Pons (tissue), 1 donor: Measurements from ENCODE around the gene SMC6.

Source experiments
- DNase-seq: peaks from one replicate; pipeline ENCODE4 v3.0.0-alpha.2; 2016; ENCODE audit warnings: low spot score

The SMC6 gene

DNA sequence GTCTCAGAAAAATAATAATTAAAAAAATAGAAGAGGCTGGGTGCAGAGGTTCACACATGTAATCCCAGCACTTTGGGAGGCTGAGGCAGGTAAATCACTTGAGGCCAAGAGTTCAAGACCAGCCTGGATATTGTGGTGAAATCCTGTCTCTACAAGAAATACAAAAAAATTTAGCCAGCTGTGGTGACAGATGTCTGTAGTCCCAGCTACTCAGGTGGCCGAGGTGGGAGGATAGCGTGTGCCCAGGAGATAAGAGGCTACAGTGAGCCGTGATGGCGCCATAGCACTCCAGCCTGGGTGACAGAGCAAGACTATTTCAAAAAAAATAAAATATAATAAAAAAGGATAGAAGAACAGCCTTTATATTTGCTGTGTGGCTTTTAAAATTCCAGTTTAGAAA lies 35.9 kb downstream of the SMC6 start:
- no peak for DNase-seq

DNA sequence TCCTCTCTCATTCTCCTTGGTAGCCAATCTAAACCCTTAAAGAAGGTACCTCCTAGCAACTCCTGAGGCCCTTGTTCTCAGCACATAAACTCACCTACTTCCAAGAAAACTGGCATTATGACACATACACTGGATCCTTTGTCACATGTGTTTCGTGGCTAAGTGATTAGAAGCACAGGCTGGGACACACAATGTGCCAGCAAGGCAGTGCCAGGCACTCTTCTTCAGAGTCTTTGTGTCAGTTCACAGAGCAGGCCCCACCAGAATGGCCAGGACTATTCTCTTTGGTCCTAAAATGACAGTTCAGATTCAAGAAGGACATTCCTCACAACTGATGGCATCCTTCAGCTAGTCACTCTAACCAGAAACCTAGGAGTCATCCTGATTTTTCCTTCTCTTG lies 40.3 kb downstream of the SMC6 start:
- peak; percentile 87 for DNase-seq

DNA sequence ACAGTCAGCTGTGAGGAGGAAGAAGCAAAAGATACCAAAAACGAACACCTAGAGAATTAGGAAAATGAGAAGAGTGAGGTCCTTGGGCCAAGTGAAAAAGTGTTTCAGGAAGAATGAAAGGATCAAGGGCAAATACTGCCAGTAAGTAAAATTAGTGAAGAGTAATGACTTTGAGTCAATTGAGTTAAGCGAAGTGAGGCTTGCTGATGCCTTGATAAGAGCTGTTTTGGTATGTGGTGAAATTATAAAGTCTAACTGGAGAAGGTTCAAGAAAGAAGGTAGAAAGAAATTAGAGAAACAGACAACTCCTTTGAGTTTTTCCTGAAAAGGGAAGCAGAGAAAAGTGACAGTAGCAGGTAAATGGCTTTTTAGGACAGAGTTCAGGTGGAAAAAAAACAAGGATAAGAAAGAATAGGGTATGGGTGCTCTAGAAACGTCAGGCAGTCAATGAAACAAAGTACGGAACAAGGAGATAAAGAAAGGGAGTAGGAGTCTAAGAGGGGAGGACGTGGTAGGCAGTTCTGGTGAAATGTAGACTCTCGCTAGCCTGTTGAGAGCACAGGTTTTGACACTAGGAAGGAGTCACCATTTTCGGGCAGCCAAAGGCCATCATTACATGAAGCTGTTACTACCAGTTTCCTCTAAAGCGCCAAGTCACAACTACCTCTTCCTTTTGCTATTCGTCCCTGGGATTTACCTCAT lies 42.9 kb downstream of the SMC6 start:
- DNase-seq = no peak

DNA sequence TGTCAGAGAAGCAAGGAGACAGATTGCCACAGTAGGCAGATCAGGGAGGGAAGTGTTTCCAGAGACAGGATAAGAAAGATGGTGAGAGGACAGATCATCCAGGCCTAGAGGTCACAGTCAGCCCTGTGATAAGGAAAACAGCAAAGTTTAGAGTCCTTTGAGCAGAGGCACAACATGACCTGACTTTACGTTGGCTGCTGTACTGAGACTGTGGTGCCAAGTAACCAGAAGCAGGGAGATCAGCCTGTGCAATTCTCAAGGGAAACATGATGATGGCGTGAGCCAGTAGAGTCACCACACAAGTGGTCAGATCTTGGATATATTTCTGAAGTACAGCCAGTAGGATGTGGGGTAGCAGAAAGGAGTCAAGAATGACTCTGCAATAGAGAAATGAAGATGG lies 43.7 kb downstream of the SMC6 start:
- no peak for DNase-seq

DNA sequence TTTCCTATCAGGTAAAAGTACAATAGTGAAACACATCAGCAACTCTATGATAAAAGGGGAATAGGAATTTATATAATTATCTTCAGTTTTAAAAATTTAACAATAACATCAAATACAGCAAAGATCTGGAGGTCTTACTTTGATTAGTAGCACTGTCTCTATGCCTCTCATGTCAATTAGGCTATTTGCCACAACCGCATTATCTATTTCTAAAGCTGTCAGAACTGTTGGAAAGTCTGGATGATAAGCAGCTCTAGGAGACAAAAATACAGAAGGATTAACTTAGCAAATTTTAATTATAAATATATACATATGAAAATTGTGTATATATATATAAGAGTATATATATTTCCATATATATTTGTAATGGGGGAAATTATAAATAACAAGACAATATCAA lies 45.1 kb downstream of the SMC6 start:
- no peak for DNase-seq

DNA sequence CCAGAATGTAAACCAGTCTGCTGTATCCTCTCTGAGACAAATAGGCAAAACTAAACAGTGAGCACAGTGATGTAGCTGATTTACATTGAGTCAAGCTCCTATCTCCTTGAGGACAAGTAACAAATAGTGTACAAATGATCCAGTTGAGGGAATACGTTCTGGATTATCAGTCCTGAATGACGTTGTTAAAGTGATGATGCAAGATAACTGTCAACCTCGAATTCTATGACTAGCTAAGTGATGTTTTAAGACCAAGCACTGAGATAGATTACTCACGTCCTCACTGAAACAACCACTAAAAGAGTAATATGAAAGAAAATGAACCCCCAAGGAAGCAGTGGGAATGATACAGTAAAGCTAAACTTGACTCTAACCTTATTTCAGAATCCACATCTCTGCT lies 46.8 kb downstream of the SMC6 start:
- no peak for DNase-seq

DNA sequence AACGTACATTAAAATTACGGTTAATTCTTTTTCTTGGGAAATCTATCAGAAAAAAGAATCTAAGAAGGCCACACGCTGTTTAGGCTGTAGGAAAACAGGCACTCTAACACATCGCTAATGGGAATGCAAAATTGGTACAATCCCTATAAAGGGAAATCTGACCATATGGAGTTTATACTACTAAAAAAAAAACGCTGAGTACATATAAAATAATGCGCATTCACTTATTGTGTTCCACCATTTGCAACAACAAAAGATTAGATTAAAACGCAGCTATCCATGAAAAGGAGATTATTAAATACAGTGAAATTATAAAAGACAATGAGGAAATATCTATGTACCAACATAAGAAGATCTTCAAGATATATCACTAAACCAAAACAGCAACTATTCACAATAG lies 62.8 kb downstream of the SMC6 start:
- DNase-seq = no peak

DNA sequence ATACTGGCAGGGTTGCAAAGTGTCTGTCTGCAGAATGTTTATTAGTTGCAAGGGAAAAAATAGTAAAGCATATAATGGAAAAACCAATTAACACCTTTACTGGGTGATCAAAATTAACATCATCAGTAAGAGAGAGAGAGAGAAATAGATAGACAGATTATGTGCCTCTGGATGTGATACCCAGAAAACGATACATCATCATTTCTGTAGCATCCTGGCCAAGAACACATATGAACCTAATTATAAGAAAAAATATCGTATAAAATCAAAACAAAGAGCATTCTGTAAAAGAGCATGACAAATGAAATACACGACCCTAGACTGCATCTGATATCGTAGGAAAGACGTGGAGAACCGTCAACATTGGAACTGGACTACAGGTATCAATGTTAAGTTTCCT lies 64.6 kb downstream of the SMC6 start:
- no peak for DNase-seq

DNA sequence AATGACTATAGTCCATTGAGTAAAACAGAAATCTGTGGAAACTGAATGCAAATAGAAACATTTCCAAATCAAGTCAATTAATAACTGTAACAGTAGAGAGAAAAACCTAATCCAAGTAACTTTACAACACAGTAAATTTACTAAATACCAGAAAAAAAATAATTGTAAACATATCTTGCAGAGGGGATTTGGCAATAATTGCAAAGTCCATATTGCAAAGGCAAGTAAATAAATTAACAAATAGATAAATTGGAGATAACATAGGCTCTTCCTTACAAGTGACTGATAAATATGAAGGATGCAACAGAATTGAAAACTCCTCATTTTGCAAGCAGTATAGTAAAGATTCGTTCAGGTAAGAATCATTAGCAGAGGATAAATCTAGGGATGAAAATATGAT lies 65.0 kb downstream of the SMC6 start:
- DNase-seq = no peak

DNA sequence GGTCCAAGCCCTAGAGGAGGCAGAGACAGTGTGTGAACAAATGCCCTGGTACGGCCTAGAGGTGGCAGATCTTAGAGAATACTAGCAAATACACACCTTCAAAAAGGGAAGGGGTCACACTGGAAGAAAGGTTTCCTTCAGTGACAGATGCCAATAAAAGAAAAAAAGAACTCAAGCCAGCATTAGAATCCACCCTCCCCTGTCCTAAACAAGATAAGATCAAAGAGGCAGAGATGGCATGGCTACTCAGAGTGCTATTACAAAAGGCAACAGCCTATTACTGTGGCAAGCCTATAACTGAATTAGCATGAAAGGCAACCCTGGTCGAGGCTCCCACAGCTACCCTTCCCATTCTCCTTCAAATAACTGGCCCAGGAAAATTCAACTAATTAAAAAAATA lies 69.6 kb downstream of the SMC6 start:
- no peak for DNase-seq

DNA sequence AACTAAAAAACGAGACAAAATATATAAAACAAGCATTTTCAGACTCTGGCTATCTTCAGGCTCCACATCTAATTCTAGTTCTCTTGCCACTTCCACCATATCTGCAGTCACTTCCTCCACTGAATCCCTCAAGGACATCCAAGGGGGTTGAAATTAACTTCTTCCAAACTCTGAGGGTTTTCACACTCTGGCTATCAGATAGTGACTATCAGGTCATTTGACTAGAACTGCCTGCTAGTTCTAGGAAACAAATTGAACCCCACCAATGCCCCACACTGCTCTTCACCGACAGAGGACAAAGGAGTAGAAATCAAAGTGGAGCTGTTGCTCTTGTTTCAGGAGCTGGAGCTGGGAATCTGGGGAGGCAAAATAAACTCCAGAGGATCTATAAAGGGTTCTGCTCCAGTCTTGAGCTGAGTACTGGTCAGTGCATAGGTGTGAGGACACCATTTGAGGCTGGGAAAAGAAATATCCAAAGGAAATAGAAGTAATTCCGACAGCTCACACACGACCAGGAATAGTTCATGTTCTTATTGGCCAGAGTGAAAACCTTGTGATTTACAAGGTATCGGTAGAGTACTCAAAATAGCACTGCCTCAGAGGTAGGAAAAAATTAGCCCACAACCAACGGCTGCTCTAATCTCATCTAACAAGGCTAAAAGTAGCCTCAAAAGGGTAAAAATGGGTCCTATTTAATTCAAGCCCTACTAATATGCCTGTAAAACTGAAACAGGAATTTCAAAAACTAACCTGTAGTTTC lies 71.3 kb downstream of the SMC6 start:
- DNase-seq = no peak

DNA sequence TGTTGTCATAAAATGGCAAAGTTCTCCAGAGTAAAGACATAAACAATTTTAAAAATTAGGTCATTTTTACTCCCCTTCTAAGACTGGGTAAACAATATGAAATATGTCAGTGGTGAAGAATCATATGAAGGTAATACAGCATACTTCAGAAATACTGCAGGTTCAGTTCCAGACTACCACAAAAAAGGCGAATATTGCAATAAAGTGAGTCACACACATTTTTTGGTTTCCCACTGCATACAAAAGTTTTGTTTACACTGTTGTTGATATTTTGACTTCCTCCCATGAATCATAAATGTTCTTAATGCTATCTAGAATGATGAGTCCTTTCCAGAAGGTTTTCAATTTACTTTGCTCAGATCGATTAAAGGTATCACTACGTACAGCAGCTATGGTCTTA lies 73.5 kb downstream of the SMC6 start:
- no peak for DNase-seq

DNA sequence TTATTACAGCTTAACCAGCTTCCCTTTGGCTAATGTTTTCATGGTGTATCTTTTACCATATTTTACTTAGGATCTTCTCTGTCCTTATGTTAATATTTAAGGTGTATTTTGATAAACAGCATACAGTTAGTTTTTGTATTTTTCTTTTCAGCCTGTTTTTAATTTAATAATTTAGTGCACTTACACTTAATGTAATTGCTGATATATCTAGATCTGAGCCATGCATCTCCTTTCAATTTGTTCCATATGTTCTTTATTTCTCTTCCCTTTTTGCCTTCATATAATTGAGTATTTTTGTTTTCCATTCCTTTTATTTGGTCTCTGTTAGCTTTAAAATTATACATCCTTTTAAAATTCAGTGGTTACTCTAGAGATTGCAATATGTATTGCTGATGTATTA lies 78.8 kb downstream of the SMC6 start:
- DNase-seq = no peak

DNA sequence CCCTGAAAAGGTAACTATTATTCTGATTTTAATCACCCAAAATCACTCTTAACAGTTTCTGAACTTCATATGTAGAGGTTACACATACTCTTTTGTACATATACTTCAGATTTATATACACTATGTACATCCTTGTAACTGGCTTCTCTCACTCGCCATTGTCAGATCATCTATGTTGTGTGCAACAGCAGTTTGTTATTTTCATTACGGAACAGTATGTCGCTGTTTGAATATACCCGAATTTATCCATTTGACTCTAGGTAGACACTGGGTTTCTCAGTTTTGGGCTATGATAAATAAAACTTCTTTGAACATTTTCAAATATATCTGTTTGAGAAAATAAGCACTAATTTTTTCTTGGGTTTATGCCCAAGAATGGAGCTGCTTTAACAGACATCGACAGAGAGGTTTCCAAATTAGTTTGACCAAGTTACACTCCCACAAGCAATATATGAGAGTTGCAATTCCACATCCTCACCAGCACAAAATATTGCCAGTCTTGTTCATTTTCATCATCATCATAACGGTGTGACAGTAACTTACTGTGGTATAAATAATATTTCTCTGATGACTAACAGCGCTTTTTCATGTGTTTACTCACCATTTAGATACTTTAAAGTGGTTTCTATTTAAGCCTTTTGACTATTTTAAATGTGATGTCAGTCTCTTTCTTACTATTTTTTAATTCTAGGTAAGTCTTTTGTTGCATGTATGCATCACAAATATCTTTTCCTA lies 80.9 kb downstream of the SMC6 start:
- DNase-seq = no peak

DNA sequence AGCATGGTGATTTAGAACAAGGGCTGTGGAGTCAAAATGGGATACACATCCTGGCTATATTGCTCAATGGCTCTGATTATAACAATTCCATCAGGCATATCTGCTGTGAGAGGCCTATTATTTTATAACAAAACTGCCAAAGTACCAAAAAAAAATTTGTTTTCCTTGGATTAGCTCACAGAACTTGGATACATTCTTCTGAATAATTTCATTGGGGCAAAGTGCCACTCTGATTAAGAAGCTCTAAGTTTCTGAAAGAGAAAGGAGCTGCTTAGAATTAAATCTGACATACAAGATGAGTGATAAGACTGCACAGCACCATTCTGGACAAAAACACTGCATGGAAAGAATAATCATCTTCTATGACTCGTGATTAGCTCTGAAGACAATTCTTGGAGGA lies 85.7 kb downstream of the SMC6 start:
- DNase-seq = no peak

DNA sequence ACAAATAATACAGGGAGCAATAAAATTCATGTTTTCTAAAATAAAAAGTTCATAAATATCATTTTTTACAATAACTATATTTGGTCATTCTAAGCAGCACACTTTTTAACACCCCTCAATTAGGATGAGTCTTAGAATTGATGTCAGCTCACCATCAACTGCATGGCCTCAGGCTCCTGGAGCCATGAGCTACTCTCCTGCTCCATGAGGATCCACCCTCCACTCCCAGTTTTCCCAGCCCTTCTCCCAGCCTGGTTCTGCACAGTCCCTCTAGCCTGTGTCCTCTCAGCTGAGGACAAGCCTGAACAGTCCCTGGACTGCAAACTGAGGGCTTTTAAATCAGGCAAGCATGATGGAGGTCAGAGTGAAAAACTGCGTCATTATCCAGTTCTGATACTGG lies 89.1 kb downstream of the SMC6 start:
- no peak for DNase-seq

DNA sequence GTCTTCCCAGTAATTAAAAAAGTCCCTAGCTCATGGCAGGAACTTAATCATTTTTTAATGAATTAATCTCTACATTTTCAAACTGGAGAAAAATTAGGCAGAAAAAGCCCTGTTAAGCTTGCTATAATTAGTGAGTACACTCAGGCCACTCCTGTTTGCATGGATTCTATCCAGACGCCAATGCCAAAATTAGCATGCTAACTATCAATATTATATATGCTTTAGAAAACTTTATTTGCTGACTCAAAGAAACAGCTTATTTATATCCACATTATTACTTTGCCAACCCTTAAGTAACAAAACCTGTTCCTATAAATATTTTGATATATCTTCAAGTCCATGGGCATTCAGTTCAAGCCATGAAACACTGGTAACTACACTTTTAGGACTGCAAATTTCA lies 90.9 kb downstream of the SMC6 start:
- DNase-seq = no peak

DNA sequence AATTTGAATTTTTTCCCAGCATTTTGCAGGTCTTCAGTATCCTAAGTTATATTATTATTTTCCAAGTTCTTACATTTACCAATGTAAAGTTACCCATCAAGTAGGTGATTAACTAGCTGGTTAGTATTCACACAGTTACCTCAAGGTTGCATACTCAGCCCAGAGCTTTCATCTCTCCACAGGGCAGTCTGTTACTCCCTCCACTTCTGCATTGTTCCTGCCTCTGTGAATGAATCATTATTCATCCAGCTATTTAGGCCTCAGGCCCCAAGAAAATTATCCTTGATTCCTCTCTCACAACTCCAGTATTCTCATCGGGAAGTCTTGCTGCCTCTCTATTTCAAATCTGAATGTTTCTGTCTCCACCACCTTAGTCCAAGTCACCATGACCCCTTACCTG lies 92.2 kb downstream of the SMC6 start:
- DNase-seq = no peak

DNA sequence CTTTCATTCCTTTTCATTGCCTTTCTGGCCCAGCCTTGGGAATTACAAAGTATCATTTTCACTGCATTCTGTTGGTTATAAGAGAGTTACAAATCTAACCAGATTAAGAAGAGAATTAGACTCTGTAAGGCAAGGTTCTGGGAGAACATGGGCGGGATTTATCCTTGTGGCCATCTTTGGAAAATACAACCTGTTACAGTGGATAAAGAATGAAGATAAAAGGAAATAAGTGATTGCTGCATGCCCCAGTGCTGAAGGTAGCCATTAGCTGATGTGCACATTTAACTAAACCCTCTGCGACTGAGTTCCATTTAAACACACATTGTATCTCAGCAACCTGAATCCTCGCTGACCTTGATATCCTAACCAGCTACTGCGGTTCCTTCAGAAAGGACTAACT lies 93.4 kb downstream of the SMC6 start:
- no peak for DNase-seq

DNA sequence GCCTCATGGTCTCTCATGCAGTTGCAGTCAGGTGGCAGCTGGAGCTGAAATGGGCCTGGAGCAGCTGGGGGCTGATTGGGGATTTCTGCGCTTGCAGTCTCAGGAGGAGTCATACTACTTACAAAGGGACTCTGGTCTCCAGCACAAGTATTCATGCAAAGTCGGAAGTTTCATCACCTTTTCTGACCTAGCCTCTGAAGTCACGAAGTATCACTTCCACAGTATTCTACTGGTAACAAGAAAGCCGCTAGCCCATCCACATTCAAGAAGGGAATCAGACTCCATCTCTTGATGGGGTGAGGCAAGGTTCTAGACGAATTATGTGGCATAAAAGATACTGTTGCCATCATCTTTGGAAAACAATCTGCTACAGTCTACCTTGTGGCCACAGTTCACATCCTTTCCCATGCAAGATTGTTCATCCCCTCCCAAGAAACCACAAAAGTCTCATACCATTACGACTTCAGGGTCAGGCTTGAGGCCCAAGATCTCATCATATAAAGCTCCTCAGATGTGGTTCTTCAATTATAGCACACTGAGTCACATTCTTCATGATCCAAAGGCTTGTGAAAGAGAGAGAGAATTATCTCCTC lies 95.3 kb downstream of the SMC6 start:
- no peak for DNase-seq

DNA sequence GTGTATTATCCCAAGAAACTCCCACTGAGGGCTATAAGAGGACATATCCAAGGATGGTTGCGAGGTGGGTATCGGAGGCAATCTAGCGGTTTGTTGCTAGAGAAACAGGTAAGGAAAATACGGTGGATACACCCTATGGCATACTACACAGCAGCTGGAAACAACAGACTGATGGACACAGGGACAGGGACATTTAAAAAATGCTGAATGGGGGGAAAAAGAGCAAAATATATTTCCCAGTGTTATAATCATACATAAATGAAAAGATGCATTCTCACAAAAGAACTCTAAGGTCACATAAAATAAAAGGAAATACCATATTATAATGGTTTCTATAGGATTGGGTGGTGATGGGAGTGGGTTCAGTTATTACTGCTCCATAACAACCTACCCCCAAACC lies 95.9 kb downstream of the SMC6 start:
- no peak for DNase-seq

DNA sequence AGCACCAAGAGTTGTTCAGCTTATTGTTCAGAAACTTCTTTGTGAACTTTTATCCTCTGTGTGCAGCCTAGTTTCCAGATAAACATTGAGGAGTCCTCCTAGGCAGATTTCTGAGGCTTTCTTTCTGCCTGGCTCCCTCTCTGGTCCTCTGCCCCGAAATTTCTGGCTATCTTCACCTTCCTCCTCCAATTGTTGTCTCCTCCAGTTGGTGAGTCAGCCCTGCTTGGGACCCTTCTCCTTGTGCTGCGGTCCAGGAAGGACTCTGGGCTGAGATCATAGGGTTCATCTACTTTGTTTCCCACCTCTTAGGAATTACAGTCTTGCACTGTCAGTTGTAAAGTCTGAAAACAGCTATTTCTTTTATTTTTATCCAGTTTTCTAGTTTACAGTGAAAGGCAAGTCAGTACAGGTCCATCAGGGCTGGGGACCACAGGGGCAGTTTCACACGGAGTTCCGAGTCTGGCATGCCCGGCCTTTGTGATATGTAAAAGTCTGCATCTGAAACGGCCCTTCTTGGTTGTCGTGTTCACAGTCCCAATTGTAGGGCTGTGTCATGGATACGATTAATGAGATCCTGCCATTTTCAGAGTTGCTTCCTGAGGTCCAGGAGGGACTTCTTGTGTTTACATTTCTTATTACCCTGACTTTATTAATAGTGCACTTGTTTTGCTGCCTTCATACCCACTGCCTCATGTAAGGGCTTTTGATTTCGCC lies 100.8 kb downstream of the SMC6 start:
- no peak for DNase-seq
